CD4-positive, CD25-positive, alpha-beta regulatory T cell (primary cell): ENCODE results near the gene BRCC3. TPM values are rescaled to one million over a fixed set of nuclear protein-coding genes. Genes with fewer than 3 reads are reported as not detected.

Experiments used
- ATAC-seq, 2 donors: fragments of 150-1000 bp; cut with Tn5 transposase; one replicate each; pipeline ENCODE4 v1.10.0; 2021; ENCODE audit warnings: low read depth in 2 of 2, moderate number of reproducible peaks in 2 of 2, moderate library complexity in 1 of 2
- DNase-seq, 3 donors: peaks; one replicate each; pipeline versions ENCODE4 v3.0.0 to v3.0.0-alpha.2; 2012 to 2022; ENCODE audit warnings: mixed read lengths in 1 of 3
- H3K27ac ChIP-seq: one replicate; pipeline ENCODE4 v1.7.0; 2013; ENCODE audit warnings: mild to moderate bottlenecking, low read length; ENCODE audit not compliant: insufficient read depth, poor library complexity, severe bottlenecking
- H3K27me3 ChIP-seq: one replicate; pipeline ENCODE4 v1.7.0; 2013; ENCODE audit warnings: low read length; ENCODE audit not compliant: control insufficient read depth, insufficient read depth
- H3K36me3 ChIP-seq: one replicate; pipeline ENCODE4 v1.7.0; 2013; ENCODE audit warnings: mild to moderate bottlenecking, low read length, moderate library complexity; ENCODE audit not compliant: control insufficient read depth, insufficient read depth
- H3K4me1 ChIP-seq: 2 replicates; pipeline ENCODE4 v1.7.0; 2013; ENCODE audit warnings: mild to moderate bottlenecking, low read length; ENCODE audit not compliant: insufficient read depth, control insufficient read depth, poor library complexity, severe bottlenecking
- H3K4me3 ChIP-seq: one replicate; pipeline ENCODE4 v1.7.0; 2013; ENCODE audit warnings: low read depth, mild to moderate bottlenecking, low read length, moderate library complexity
- H3K9me3 ChIP-seq, 2 experiments: 1 replicate in 1 of 2; 2 replicates in 1 of 2; pipeline ENCODE4 v1.7.0; 2013; ENCODE audit warnings: low read length in 2 of 2, mild to moderate bottlenecking in 1 of 2, moderate library complexity in 1 of 2; ENCODE audit not compliant: control insufficient read depth in 2 of 2
- H3K27ac Mint-ChIP-seq, 3 donors: one replicate each; pipeline ENCODE4 v1.8.0; 2020 to 2022; ENCODE audit warnings: mild to moderate bottlenecking in 3 of 3, mixed read lengths in 3 of 3, moderate library complexity in 2 of 3
- H3K27me3 Mint-ChIP-seq: one replicate; pipeline ENCODE4 v1.8.0; 2022; ENCODE audit warnings: mild to moderate bottlenecking, mixed read lengths
- H3K36me3 Mint-ChIP-seq: one replicate; pipeline ENCODE4 v1.8.0; 2020; ENCODE audit warnings: mixed read lengths
- H3K4me1 Mint-ChIP-seq, 4 donors: one replicate each; pipeline ENCODE4 v1.8.0; 2020 to 2022; ENCODE audit warnings: mixed read lengths in 4 of 4, mild to moderate bottlenecking in 1 of 4
- H3K4me3 Mint-ChIP-seq, 4 donors: one replicate each; pipeline ENCODE4 v1.8.0; 2020 to 2022; ENCODE audit warnings: mild to moderate bottlenecking in 4 of 4, mixed read lengths in 4 of 4, moderate library complexity in 3 of 4
- H3K9me3 Mint-ChIP-seq, 7 donors: one replicate each; pipeline ENCODE4 v1.8.0; 2020 to 2022; ENCODE audit warnings: mixed read lengths in 7 of 7, mild to moderate bottlenecking in 3 of 7, moderate library complexity in 2 of 7
- polyA plus RNA-seq, 4 donors: library from polyadenylated mRNA; unstranded; fragments of 300-500 nt; fragmentation: Illumina TruSeq; gene quantifications; one replicate each; pipeline ENCODE4 v1.2.3, GENCODE V29; 2021
- total RNA-seq: library from RNA; stranded (reverse); gene quantifications from one replicate; pipeline ENCODE4 v1.2.3, GENCODE V29; 2022

Gene BRCC3
- total and polyA plus RNA-seq, 5 donors from 2014 or later = 13.7 to 26.8 (median 24.0) TPM

GRCh38 chrX:155086961-155087735 is 15.8 kb downstream of the BRCC3 start:
- Mint-ChIP-seq H3K4me3 (no peak overlapping the region), H3K4me1 (peaks cover 0 to 13% (median 1%) of the 10 kb centered on the region in 4 donors), H3K27ac (peak overlapping the region in 2 of 3 donors; percentile 3 to 50), H3K9me3 (no peaks in the 10 kb centered on the region), H3K27me3 (no peaks in the 10 kb centered on the region), H3K36me3 (peaks cover 2% of the 10 kb centered on the region)
- H3K4me3 ChIP-seq = no peak overlapping the region
- peaks cover 23% of the 10 kb centered on the region for H3K36me3 ChIP-seq
- no peaks in the 10 kb centered on the region for H3K9me3 ChIP-seq
- H3K27ac ChIP-seq = no peak overlapping the region
- no peaks in the 10 kb centered on the region for H3K27me3 ChIP-seq
- ATAC-seq (no peak), DNase-seq (no peak)
- H3K4me1 ChIP-seq = no peaks in the 10 kb centered on the region

DNA sequence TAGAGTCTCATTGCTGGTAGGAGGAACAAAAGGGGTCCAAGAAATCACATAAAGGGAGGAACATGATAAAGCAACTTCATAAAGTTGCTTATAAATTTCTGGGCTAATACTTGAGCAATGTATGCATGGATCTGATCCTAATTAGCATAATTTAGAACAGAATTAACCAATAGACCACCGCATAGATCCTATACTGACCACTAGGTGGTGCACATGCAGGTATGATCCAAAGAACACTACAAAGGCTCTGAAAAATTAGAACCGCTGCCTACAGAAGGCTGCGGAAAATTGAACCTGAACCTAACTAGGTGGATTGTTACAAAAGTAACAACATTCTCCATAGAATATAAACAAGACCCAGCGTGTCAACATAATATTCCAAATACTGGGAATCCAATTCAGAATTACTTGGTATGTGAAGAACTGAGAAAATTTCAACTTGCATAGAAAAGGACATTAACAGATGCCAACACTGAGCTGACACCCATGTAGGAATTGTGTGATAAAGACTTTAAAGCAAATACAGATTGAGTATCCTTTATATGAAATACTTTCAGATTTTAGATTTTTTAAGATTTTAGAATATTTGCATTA is 23.3 kb downstream of the BRCC3 start:
- no peak overlapping the region for H3K4me3 Mint-ChIP-seq
- no peaks in the 10 kb centered on the region for H3K27me3 Mint-ChIP-seq
- peaks cover 0 to 8% (median 3%) of the 10 kb centered on the region in 4 donors for H3K4me1 Mint-ChIP-seq
- H3K4me3 ChIP-seq = no peak overlapping the region
- H3K9me3 ChIP-seq = no peaks in the 10 kb centered on the region
- ATAC-seq (peak; percentile 60 to 65), DNase-seq (peak in 2 of 3 donors; percentile 51 to 61)
- H3K27me3 ChIP-seq = no peaks in the 10 kb centered on the region
- peaks cover 7% of the 10 kb centered on the region for H3K36me3 ChIP-seq
- no peak overlapping the region for H3K27ac ChIP-seq
- peaks cover 0 to 2% (median 0%) of the 10 kb centered on the region in 7 donors for H3K9me3 Mint-ChIP-seq
- H3K4me1 ChIP-seq = no peaks in the 10 kb centered on the region
- H3K36me3 Mint-ChIP-seq = peaks cover 6% of the 10 kb centered on the region
- H3K27ac Mint-ChIP-seq = no peak overlapping the region

- no peaks in the 10 kb centered on the region for H3K9me3 ChIP-seq
- H3K4me1 ChIP-seq = no peaks in the 10 kb centered on the region
- H3K4me3 ChIP-seq = no peak overlapping the region
- Mint-ChIP-seq H3K27ac (no peak overlapping the region), H3K4me3 (no peak overlapping the region), H3K9me3 (no peaks in the 10 kb centered on the region), H3K27me3 (no peaks in the 10 kb centered on the region), H3K36me3 (peaks cover 4% of the 10 kb centered on the region), H3K4me1 (peaks cover 2 to 12% (median 9%) of the 10 kb centered on the region in 4 donors)
- no peaks in the 10 kb centered on the region for H3K27me3 ChIP-seq
- DNase-seq = no peak
- ATAC-seq = no peak
- H3K27ac ChIP-seq = no peak overlapping the region
- peaks cover 7% of the 10 kb centered on the region for H3K36me3 ChIP-seq
Observed at GRCh38 chrX:155105919-155106318, 34.6 kb downstream of the BRCC3 start.

DNA sequence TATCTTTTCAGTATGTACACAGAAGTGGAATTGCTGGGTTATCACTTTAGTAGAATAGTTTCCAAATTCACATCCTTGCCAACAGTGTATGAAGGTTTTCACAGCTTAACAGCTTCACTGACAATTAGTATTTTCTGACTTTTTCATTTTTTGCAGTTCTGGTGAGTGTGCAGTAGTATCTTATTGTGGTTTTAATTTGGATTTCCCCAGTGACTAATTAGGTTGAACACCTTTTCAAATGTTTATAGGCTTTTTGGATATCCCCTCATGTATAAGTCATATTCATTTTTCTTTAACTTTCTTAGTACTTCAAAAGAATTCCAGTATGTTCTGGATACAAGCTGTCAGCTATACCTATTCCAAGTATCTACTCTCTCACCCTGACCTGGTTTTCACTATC is 37.1 kb downstream of the BRCC3 start:
- Histone ChIP-seq H3K4me3 (no peak overlapping the region), H3K4me1 (no peaks in the 10 kb centered on the region), H3K36me3 (peaks cover 7% of the 10 kb centered on the region), H3K27me3 (no peaks in the 10 kb centered on the region), H3K27ac (no peak overlapping the region), H3K9me3 (no peaks in the 10 kb centered on the region)
- Mint-ChIP-seq H3K9me3 (no peaks in the 10 kb centered on the region), H3K4me1 (peaks cover 2 to 16% (median 6%) of the 10 kb centered on the region in 4 donors), H3K4me3 (no peak overlapping the region), H3K36me3 (peaks cover 4% of the 10 kb centered on the region), H3K27me3 (no peaks in the 10 kb centered on the region), H3K27ac (no peak overlapping the region)
- DNase-seq = no peak
- no peak for ATAC-seq

GRCh38 chrX:155112171-155112570 is 40.9 kb downstream of the BRCC3 start:
- Mint-ChIP-seq H3K27me3 (no peaks in the 10 kb centered on the region), H3K9me3 (no peaks in the 10 kb centered on the region), H3K36me3 (peaks cover 4% of the 10 kb centered on the region), H3K4me3 (no peak overlapping the region), H3K4me1 (peaks cover 0 to 8% (median 0%) of the 10 kb centered on the region in 4 donors), H3K27ac (no peak overlapping the region)
- H3K4me1 ChIP-seq = no peaks in the 10 kb centered on the region
- no peak overlapping the region for H3K27ac ChIP-seq
- no peak overlapping the region for H3K4me3 ChIP-seq
- H3K36me3 ChIP-seq = peaks cover 15% of the 10 kb centered on the region
- ATAC-seq (no peak), DNase-seq (no peak)
- no peaks in the 10 kb centered on the region for H3K9me3 ChIP-seq
- no peaks in the 10 kb centered on the region for H3K27me3 ChIP-seq

GRCh38 chrX:155113097-155113496 is 41.8 kb downstream of the BRCC3 start:
- DNase-seq (no peak), ATAC-seq (no peak)
- peaks cover 6% of the 10 kb centered on the region for H3K36me3 Mint-ChIP-seq
- Histone ChIP-seq H3K4me1 (no peaks in the 10 kb centered on the region), H3K27ac (no peak overlapping the region), H3K27me3 (no peaks in the 10 kb centered on the region), H3K36me3 (peaks cover 11% of the 10 kb centered on the region), H3K9me3 (no peaks in the 10 kb centered on the region), H3K4me3 (no peak overlapping the region)
- H3K27me3 Mint-ChIP-seq = no peaks in the 10 kb centered on the region
- no peaks in the 10 kb centered on the region for H3K9me3 Mint-ChIP-seq
- no peak overlapping the region for H3K4me3 Mint-ChIP-seq
- peaks cover 0 to 8% (median 0%) of the 10 kb centered on the region in 4 donors for H3K4me1 Mint-ChIP-seq
- H3K27ac Mint-ChIP-seq = no peak overlapping the region

DNA sequence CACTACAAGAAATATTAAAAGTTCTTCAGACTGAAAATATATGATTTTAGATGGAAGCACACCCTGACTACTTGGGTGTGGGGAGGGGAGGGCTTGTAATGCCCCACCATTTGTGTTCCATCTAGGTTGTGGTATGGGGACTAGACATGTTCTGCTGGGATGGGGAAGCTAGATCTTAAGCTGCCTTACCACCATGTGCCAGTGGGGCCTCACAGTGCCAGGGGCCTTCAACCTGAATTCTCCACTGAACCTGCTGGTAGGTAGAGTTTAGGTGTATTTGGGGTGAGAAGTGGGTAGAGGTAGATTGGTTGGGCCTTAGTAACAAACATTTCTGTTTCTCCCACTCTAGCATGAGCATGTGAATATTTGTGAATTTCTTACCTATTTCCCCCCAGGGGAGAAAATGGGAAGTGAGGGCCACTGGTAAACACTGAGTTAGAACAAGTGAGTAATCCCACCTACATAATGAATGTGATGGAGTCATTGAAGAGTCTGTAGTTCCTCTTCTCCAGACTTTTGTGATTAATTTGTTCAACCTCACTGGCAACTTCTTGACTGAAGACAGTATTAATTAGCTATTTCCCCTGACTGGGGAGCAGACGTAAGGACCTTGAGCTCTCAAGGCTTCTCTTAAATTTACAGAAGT is 44.0 kb downstream of the BRCC3 start:
- Mint-ChIP-seq H3K27me3 (no peaks in the 10 kb centered on the region), H3K27ac (no peak overlapping the region), H3K9me3 (no peaks in the 10 kb centered on the region), H3K36me3 (peaks cover 6% of the 10 kb centered on the region), H3K4me3 (no peak overlapping the region), H3K4me1 (peaks cover 0 to 4% (median 0%) of the 10 kb centered on the region in 4 donors)
- Histone ChIP-seq H3K4me1 (no peaks in the 10 kb centered on the region), H3K27me3 (no peaks in the 10 kb centered on the region), H3K9me3 (no peaks in the 10 kb centered on the region), H3K27ac (no peak overlapping the region), H3K36me3 (peaks cover 20% of the 10 kb centered on the region), H3K4me3 (no peak overlapping the region)
- no peak for DNase-seq
- ATAC-seq = no peak
